Measurements from ENCODE around the gene G6PD. TPM values are rescaled to one million over a fixed set of nuclear protein-coding genes. Genes with fewer than 3 reads are reported as not detected.

The G6PD gene
- total and polyA plus RNA-seq, 2 experiments from 2014 or later, result 7.7 to 30.7 TPM

DNA sequence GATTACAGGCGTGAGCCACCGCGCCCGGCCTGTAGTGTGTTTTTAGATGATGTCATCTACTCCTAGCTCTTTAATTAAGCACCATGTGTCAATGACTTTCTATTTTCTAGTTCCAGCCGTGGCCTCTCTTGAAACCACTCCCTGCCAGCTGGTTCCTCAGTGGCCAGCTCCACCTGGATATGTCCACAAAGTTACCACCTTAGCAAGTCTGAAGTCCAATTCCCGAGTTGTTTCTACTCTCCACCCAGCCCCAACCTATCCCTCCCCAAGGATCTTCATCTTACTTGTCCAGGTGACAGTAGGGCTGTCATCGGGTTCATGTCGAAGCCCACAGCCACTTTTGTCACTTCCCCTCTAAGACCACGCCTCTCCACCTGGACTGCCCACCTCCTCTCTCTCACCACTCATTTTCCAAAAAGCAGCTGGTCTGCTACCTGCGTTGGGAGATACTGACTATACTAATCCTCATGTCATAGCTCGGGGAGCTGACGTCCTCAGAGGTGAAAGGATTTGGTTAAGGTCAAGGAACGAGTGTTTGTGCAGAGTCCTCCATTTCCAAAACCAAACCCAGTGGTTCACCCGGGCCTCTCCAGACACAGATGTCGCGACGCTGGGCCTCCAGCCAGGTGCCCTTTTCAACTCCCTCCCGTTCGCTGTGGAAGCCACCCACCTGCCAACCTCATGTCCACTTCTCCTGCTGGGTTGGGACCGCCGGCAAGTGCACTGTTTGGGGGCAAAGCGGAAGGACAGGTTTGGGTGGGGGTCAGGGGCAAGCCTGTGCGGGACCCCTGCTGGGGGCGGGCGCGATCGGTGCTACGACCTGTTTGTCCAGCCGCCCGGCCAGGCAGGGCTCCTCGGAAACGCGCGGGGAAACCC, 31.3 kb downstream of the G6PD start:
- H3K9me3 ChIP-seq (ENCODE audit: low read depth), result no peaks in the 10 kb centered on the region
- TF ChIP-seq, protein P1, sequence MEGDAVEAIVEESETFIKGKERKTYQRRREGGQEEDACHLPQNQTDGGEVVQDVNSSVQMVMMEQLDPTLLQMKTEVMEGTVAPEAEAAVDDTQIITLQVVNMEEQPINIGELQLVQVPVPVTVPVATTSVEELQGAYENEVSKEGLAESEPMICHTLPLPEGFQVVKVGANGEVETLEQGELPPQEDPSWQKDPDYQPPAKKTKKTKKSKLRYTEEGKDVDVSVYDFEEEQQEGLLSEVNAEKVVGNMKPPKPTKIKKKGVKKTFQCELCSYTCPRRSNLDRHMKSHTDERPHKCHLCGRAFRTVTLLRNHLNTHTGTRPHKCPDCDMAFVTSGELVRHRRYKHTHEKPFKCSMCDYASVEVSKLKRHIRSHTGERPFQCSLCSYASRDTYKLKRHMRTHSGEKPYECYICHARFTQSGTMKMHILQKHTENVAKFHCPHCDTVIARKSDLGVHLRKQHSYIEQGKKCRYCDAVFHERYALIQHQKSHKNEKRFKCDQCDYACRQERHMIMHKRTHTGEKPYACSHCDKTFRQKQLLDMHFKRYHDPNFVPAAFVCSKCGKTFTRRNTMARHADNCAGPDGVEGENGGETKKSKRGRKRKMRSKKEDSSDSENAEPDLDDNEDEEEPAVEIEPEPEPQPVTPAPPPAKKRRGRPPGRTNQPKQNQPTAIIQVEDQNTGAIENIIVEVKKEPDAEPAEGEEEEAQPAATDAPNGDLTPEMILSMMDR (IDR thresholded peaks at IDR 0.05; ENCODE audit: low read depth, low read length), result no peak
- H3K4me3 ChIP-seq, result peak overlapping the region; percentile 54
- no peaks in the 10 kb centered on the region for H3K27me3 ChIP-seq
- peaks cover 32% of the 10 kb centered on the region for H3K4me1 ChIP-seq (ENCODE audit: low read depth)
- H3K36me3 ChIP-seq, result no peaks in the 10 kb centered on the region
- peak overlapping the region; percentile 100 for H3K27ac ChIP-seq
- peak in 1 of 2 donors; percentile 19 for DNase-seq (ENCODE audit: low read depth in 1 of 2, low spot score in 1 of 2)

DNA sequence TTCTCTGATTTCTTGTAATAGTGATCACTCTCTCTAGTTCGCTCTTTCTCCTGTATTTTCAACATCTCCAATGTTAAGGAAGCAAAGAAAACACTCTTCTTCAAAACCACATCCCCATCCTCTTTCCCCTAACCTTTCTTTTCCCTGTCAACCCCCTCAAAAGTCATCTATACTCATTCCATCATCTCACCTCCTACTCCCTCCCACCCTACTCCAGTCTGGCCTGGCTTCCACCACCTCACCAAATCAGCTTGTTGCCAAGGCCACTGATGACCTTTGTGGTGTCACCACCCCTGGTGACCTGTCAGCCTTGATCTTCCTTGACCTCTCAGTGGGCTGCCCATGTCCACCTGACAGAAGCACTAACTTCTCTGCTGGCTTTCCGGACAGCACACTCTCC, 32.9 kb downstream of the G6PD start:
- TF ChIP-seq, protein P1 (IDR thresholded peaks at IDR 0.05; ENCODE audit: low read depth, low read length), result no peak
- no peak for DNase-seq (ENCODE audit: low read depth in 1 of 2, low spot score in 1 of 2)

GRCh38 chrX:154512879-154513553, 33.6 kb downstream of the G6PD start:
- Histone ChIP-seq H3K4me3 (no peak overlapping the region), H3K9me3 (ENCODE audit: low read depth) (no peaks in the 10 kb centered on the region), H3K36me3 (no peaks in the 10 kb centered on the region), H3K27ac (peak overlapping the region; percentile 75), H3K27me3 (no peaks in the 10 kb centered on the region), H3K4me1 (ENCODE audit: low read depth) (peaks cover 25% of the 10 kb centered on the region)
- DNase-seq (ENCODE audit: low read depth in 1 of 2, low spot score in 1 of 2), result no peak
- TF ChIP-seq, protein P1 (IDR thresholded peaks at IDR 0.05; ENCODE audit: low read depth, low read length), result no peak

More for the DNA sequence above, 32.9 kb downstream of the G6PD start:
- H3K4me3 ChIP-seq, result no peak overlapping the region
- no peaks in the 10 kb centered on the region for H3K36me3 ChIP-seq
- H3K27me3 ChIP-seq, result no peaks in the 10 kb centered on the region
- H3K9me3 ChIP-seq (ENCODE audit: low read depth), result no peaks in the 10 kb centered on the region
- no peak overlapping the region for H3K27ac ChIP-seq
- peaks cover 32% of the 10 kb centered on the region for H3K4me1 ChIP-seq (ENCODE audit: low read depth)

DNA sequence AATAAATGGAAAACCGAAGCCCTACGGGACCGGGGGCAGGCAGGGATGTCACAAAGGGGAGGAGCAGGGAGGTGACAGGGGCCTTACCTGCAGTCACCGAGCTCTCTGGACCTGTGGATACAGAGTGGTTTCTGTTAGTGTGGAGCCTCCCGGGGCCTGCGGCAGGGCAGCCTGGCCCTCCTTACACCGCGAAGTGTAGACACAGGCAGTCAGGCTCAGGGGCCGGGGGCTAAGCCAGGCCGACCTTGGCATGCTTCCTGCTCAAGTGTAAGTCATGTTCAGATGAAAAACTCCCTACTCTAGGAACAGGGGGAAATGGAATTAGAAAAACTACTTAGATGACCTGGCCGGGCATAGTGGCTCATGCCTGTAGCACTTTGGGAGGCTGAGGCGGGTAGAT, 34.9 kb downstream of the G6PD start:
- Histone ChIP-seq H3K27ac (peak overlapping the region; percentile 87), H3K27me3 (no peaks in the 10 kb centered on the region), H3K4me3 (no peak overlapping the region), H3K9me3 (ENCODE audit: low read depth) (no peaks in the 10 kb centered on the region), H3K4me1 (ENCODE audit: low read depth) (peaks cover 14% of the 10 kb centered on the region), H3K36me3 (no peaks in the 10 kb centered on the region)
- DNase-seq (ENCODE audit: low read depth in 1 of 2, low spot score in 1 of 2), result no peak
- TF ChIP-seq, protein P1 (IDR thresholded peaks at IDR 0.05; ENCODE audit: low read depth, low read length), result no peak

GRCh38 chrX:154509455-154509854, 37.2 kb downstream of the G6PD start:
- H3K4me1 ChIP-seq (ENCODE audit: low read depth), result peaks cover 14% of the 10 kb centered on the region
- no peak overlapping the region for H3K4me3 ChIP-seq
- no peaks in the 10 kb centered on the region for H3K36me3 ChIP-seq
- DNase-seq (ENCODE audit: low read depth in 1 of 2, low spot score in 1 of 2), result no peak
- no peaks in the 10 kb centered on the region for H3K27me3 ChIP-seq
- no peaks in the 10 kb centered on the region for H3K9me3 ChIP-seq (ENCODE audit: low read depth)
- TF ChIP-seq, protein P1 (IDR thresholded peaks at IDR 0.05; ENCODE audit: low read depth, low read length), result no peak
- H3K27ac ChIP-seq, result no peak overlapping the region

Measured in cardiac muscle cell (in vitro differentiated cells and primary cell).